ENCODE data around the gene PAGR1.

DNA sequence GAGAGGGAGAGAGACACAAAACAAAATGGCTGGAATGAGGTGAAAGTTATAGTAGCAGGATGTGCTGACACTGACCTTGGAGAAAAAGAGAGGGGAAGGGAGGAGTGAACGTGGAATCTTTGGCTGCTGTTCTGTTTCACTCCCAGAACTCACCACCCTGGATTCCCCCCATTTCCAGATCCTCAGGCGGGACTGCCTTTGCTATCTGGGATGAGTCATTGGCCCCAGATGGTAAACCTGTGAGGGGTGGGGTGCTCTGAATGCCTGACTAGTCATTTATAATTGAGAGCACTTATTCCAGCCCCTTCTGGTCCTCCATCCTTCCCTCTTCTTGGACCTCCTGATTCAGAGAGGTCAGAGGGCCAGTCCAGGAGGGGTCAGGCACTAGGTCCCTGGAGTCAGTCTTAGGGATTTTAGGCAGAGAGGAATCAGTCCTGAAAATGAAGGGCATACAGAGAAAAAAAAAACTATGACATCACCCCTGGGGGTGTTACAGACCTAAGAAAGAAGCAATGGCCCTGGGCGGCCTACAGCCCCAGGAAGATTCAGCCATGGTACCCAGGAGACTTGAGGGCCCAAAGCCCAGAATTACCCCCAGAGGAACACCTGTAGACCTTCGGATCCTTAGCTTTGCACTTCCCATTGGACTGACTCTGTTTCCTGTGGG lies 40.1 kb upstream of the PAGR1 start:
- no peak for TF ChIP-seq ZNF133 (CRISPR knock-in tag; IDR thresholded peaks at IDR 0.05)
- no peak for TF ChIP-seq SREBF2 (CRISPR knock-in tag; IDR thresholded peaks at IDR 0.05)
- TF ChIP-seq RFX1 (IDR thresholded peaks at IDR 0.05): no peak
- no peak for TF ChIP-seq BHLHE40 (IDR thresholded peaks at IDR 0.05; ENCODE audit: low read length)
- no peak for TF ChIP-seq FOXA1 (IDR thresholded peaks at IDR 0.05; ENCODE audit: borderline replicate concordance)
- no peak for TF ChIP-seq POLR2AphosphoS5 (IDR thresholded peaks at IDR 0.05; ENCODE audit: control insufficient read depth, insufficient read depth, low read depth, low read length)
- no peak for TF ChIP-seq ZNF274 (IDR thresholded peaks at IDR 0.05; ENCODE audit: borderline replicate concordance, low read depth, low read length)
- TF ChIP-seq HSF4 (CRISPR knock-in tag; IDR thresholded peaks at IDR 0.05; ENCODE audit: borderline replicate concordance): no peak
- TF ChIP-seq GATAD2A (IDR thresholded peaks at IDR 0.05): no peak

Measured in K562 (cell line).